Tibial nerve (tissue), 4 donors: Measurements from ENCODE around the gene COBL.

ENCODE experiments used
- EP300 ChIP-seq, 2 donors: sonication (generic); formaldehyde crosslinking; IDR thresholded peaks; one replicate each; pipeline ENCODE4 v1.6.1; 2017; ENCODE audit warnings: antibody characterized with exemption in 2 of 2, mild to moderate bottlenecking in 1 of 2
- TF ChIP-seq, protein P1 (sequence below), 5 experiments: fragments of 200-600 bp in 3 of 5; fragments of 450-650 bp in 2 of 5; sonication (generic) in 3 of 5; IDR thresholded peaks; one replicate each; pipeline ENCODE4 v1.5.1; 2016 to 2019; ENCODE audit warnings: antibody characterized with exemption in 5 of 5, mild to moderate bottlenecking in 3 of 5, moderate library complexity in 2 of 5

DNA sequence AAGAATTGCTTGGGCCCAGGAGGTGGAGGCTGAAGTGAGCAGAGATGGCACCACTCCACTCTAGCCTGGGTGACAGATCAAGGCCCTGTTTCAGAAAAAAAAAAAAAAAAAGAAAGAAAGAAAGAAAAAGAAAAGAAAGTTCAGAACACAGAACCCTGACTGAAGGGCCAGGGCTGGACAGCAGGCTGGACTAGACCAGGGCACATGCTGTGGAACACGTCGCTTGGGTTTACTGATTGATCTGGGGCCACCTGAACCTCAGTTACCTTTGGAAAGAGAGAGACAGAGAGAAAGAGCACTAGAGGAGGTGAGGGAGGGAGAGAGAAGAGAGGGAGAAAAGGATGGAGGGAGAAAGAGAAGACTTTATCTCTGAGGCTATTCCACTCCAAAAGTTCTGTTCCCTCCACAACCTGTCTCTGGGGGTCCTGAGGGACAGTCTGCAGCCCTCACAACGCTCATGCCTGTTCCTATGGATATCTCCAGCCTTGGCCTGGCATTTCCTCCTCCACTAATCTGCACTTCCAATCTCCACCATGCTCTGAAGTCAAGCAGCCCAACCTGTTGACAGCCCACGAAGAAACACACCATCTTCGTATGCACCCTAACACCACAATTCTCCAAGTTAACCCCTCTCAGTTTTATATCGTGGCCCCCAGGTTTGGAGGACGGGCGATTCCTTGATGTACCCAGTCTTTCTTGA is 81.8 kb downstream of the COBL start:
- TF ChIP-seq, protein P1, sequence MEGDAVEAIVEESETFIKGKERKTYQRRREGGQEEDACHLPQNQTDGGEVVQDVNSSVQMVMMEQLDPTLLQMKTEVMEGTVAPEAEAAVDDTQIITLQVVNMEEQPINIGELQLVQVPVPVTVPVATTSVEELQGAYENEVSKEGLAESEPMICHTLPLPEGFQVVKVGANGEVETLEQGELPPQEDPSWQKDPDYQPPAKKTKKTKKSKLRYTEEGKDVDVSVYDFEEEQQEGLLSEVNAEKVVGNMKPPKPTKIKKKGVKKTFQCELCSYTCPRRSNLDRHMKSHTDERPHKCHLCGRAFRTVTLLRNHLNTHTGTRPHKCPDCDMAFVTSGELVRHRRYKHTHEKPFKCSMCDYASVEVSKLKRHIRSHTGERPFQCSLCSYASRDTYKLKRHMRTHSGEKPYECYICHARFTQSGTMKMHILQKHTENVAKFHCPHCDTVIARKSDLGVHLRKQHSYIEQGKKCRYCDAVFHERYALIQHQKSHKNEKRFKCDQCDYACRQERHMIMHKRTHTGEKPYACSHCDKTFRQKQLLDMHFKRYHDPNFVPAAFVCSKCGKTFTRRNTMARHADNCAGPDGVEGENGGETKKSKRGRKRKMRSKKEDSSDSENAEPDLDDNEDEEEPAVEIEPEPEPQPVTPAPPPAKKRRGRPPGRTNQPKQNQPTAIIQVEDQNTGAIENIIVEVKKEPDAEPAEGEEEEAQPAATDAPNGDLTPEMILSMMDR (IDR thresholded peaks at IDR 0.05): no peak
- no peak for TF ChIP-seq EP300 (IDR thresholded peaks at IDR 0.05)
